Endometrial microvascular endothelial cells (primary cell): Measurements from ENCODE around the gene KIF1B. TPM values are rescaled to one million over a fixed set of nuclear protein-coding genes. Genes with fewer than 3 reads are reported as not detected.

Experiments
- in situ Hi-C: cut with HindIII; loops from 2 replicates; pipeline ENCODE4 v1.10.0; 2017; ENCODE audit warnings: low sequenced_read_pairs, low pct_unique_long_range_greater_than_20kb; ENCODE audit errors: inconsistent ontology term
- total RNA-seq: library from RNA; depleted of rRNA; stranded (reverse); fragments of >200 nt; gene quantifications from one replicate; pipeline ENCODE4 v1.2.3, GENCODE V29; 2015; ENCODE audit errors: inconsistent ontology term

Gene KIF1B
- total RNA-seq, 1 donor from 2014 or later, result 23.5 TPM

- in situ Hi-C loops, result loop anchor here (10.0 kb wide), 1 partner anchor 185 kb away; no protein-coding TSS in a partner anchor
These were observed 99.1 kb downstream of the KIF1B start for GRCh38 chr1:10309243-10310011.

- in situ Hi-C loops, result no loop called here
These were observed 106.4 kb downstream of the KIF1B start for GRCh38 chr1:10316752-10317151.

- in situ Hi-C loops, result no loop called here
These were observed 109.4 kb downstream of the KIF1B start for GRCh38 chr1:10319750-10320149.

GRCh38 chr1:10320336-10320735, 110.0 kb downstream of the KIF1B start:
- in situ Hi-C loops, result no loop called here

GRCh38 chr1:10322821-10323220, 112.5 kb downstream of the KIF1B start:
- in situ Hi-C loops, result no loop called here

GRCh38 chr1:10324627-10325026, 114.3 kb downstream of the KIF1B start:
- in situ Hi-C loops, result no loop called here

- in situ Hi-C loops, result no loop called here
These were observed 115.2 kb downstream of the KIF1B start for GRCh38 chr1:10325521-10325920.

GRCh38 chr1:10326251-10326650, 115.9 kb downstream of the KIF1B start:
- in situ Hi-C loops, result no loop called here

GRCh38 chr1:10328180-10328963, 118.0 kb downstream of the KIF1B start:
- in situ Hi-C loops, result no loop called here

- in situ Hi-C loops, result no loop called here
These were observed 127.1 kb downstream of the KIF1B start for GRCh38 chr1:10337436-10337835.

- in situ Hi-C loops, result no loop called here
These were observed 127.7 kb downstream of the KIF1B start for GRCh38 chr1:10338047-10338446.

- in situ Hi-C loops, result no loop called here
These were observed 128.2 kb downstream of the KIF1B start for GRCh38 chr1:10338611-10339010.

- in situ Hi-C loops, result no loop called here
These were observed 128.7 kb downstream of the KIF1B start for GRCh38 chr1:10339036-10339567.

GRCh38 chr1:10339815-10340214, 129.4 kb downstream of the KIF1B start:
- in situ Hi-C loops, result no loop called here

GRCh38 chr1:10340930-10341590, 130.7 kb downstream of the KIF1B start:
- in situ Hi-C loops, result no loop called here

- in situ Hi-C loops, result no loop called here
These were observed 136.7 kb downstream of the KIF1B start for GRCh38 chr1:10347109-10347508.

- in situ Hi-C loops, result no loop called here
These were observed 142.9 kb downstream of the KIF1B start for GRCh38 chr1:10353282-10353681.

GRCh38 chr1:10353693-10354092, 143.3 kb downstream of the KIF1B start:
- in situ Hi-C loops, result no loop called here

- in situ Hi-C loops, result no loop called here
These were observed 149.7 kb downstream of the KIF1B start for GRCh38 chr1:10360045-10360444.
